Central memory CD8-positive, alpha-beta T cell (primary cell): ENCODE data around the gene HOXC11.

ENCODE experiments used
- ATAC-seq: fragments of 150-1000 bp; cut with Tn5 transposase; replicated peaks from 2 replicates; pipeline ENCODE4 v1.10.0; 2022; ENCODE audit warnings: mild to moderate bottlenecking, moderate FRiP score, moderate number of reproducible peaks; ENCODE audit not compliant: poor library complexity, severe bottlenecking; ENCODE audit errors: extremely low read depth
- DNase-seq, 2 donors: peaks; one replicate each; pipeline ENCODE4 v3.0.0; 2021; ENCODE audit warnings: low spot score in 2 of 2
- H3K27ac Mint-ChIP-seq: one replicate; pipeline ENCODE4 v1.8.0; 2022; ENCODE audit warnings: low read depth, mild to moderate bottlenecking, moderate library complexity, mixed read lengths
- H3K27me3 Mint-ChIP-seq: one replicate; pipeline ENCODE4 v1.8.0; 2022; ENCODE audit warnings: mixed read lengths
- H3K36me3 Mint-ChIP-seq: one replicate; pipeline ENCODE4 v1.8.0; 2022; ENCODE audit warnings: mild to moderate bottlenecking, moderate library complexity, mixed read lengths; ENCODE audit not compliant: insufficient read depth
- H3K4me1 Mint-ChIP-seq: one replicate; pipeline ENCODE4 v1.8.0; 2022; ENCODE audit warnings: mixed read lengths
- H3K4me3 Mint-ChIP-seq: one replicate; pipeline ENCODE4 v1.8.0; 2022; ENCODE audit warnings: mild to moderate bottlenecking, moderate library complexity, mixed read lengths
- H3K9me3 Mint-ChIP-seq: one replicate; pipeline ENCODE4 v1.8.0; 2022; ENCODE audit warnings: mixed read lengths

Gene HOXC11

DNA sequence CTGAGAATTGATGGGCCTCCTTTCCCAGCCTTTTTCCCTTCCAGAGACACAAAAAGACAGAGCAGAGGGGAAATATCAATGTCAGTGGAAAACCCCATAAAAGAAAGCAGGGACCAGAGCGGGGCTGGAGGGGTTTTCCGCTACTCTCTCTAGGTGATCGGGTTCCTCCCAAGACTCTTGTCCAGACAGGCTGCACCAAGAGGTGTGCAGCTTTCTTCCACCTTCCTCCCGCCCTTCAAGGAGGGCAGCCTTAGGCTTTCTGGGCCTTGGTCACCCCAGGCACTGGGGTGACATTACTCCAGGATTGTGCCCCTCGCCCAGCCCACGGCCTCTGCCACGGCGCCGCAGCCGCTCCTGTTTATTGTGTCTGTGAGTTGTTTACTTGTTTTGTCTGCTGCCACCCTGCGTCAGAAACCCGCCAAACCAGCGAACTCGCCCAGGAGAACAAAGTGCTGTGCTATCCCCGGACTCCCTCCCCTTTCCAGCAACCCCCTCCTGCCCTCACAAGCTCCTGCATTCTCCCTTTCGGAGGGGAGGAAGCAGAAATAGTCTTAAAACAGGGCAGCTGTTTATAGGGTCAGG lies 48.6 kb downstream of the HOXC11 start:
- H3K4me3 Mint-ChIP-seq = no peak overlapping the region
- no peak for ATAC-seq

DNA sequence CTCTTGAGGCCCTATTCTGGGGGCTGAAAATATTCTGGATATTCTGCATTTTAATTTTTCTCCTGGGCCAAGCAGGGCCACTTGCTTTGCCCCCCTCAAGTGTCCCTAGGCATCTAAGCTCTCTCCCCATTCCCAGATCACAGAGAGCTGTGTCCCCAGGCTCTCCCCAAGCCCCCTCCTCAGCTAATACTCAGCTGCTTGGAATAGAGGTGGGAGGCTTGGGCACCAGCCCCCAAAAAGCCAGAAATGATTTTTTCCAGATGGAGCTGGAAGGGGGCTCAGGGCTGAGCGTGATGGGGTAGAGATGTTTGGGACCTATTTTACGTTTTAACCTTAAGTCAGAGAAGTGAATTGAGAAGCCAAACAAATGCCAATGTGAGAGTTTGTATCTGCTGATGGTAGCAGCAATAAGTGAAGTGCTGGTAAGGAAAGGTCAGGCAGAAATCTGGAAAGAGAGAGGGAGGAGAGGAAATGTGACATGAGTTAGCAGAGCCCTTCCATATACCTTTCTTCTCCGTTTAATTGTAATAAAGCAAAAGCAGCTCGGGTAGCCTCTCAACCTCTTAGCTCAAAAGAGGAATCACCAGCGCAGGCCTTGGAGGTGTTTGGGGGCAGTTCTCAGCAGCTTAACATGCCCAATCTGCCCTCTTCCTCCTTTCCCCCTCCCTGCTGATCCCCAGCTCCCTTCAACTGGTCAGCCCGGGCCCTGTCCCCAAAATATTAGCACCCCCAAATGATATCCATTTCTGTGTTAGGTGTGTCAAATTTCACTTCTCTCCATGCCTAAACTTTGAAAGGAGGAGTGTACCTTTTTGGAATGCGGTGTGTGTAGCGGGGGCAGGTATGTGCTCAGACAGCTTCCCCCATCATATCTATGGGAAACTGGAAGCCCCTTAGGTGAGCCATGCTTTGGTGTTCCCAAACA lies 50.3 kb downstream of the HOXC11 start:
- no peak for ATAC-seq
- no peaks in the 10 kb centered on the region for H3K9me3 Mint-ChIP-seq
- DNase-seq = no peak
- peaks cover 73% of the 10 kb centered on the region for H3K27me3 Mint-ChIP-seq
- peaks cover 1% of the 10 kb centered on the region for H3K36me3 Mint-ChIP-seq
- peaks cover 9% of the 10 kb centered on the region for H3K4me1 Mint-ChIP-seq
- no peak overlapping the region for H3K27ac Mint-ChIP-seq
- no peak overlapping the region for H3K4me3 Mint-ChIP-seq

More for the DNA sequence above, 48.6 kb downstream of the HOXC11 start:
- peaks cover 56% of the 10 kb centered on the region for H3K27me3 Mint-ChIP-seq
- no peaks in the 10 kb centered on the region for H3K9me3 Mint-ChIP-seq
- peaks cover 23% of the 10 kb centered on the region for H3K4me1 Mint-ChIP-seq
- no peak for DNase-seq
- H3K36me3 Mint-ChIP-seq = peaks cover 7% of the 10 kb centered on the region
- H3K27ac Mint-ChIP-seq = no peak overlapping the region

DNA sequence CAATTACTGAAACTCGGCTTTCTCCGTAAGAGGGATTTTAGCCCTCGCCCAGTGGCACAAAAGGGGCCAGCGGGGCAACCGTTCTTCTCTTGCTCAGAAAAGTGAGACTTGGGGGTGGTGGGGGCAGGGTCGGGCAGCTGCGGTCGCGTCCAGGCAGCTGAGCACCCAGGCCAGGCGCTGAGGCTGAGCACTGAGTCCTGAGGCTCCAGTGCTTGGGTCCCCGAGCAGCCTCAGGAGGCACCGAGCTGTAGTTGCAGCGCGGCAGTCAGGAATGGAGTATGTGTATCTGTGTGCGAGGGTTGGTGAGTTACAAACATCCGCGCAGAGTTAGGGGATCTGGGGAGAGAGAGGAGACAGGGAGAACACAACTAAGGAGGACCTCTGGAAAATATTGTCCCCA lies 51.2 kb downstream of the HOXC11 start:
- Mint-ChIP-seq H3K9me3 (no peaks in the 10 kb centered on the region), H3K27me3 (peaks cover 83% of the 10 kb centered on the region), H3K27ac (no peak overlapping the region), H3K4me1 (peaks cover 9% of the 10 kb centered on the region), H3K4me3 (no peak overlapping the region), H3K36me3 (peaks cover 1% of the 10 kb centered on the region)
- ATAC-seq = no peak
- DNase-seq = no peak

DNA sequence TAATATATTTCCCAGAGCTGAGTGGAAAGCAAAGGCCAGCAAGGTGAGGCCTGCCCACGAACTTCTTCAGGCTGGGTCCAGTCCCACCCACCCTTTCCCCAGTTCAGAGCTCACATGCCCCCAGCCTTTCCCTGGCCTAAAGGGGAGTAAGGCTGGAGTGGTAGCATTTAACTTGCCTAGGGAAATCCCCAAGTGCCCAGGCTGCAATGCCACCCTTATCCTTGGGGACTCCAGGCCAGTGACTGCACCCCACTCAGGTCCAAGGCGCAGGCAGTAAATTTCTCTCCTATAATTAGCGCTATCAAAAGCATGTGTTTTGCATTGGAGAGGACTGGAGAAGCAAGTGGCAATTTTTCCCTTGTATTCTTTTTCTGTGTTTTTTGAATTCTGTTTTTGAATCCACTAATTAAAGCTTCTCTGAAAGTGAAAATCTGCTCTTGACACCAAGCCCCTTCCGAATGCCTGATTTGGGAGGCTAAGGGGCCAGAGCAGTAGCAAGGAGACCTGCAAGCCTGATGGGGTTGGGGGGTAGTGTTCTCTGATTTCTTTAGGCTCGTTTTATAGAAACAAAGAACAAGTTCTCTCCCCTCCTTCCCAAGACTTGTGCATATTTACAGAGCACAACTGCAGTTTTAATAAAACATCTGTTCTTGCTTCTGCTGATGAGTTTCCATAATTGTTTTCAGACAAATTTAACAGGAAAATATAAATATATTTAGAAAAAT lies 51.8 kb downstream of the HOXC11 start:
- Mint-ChIP-seq H3K27me3 (peaks cover 89% of the 10 kb centered on the region), H3K36me3 (peaks cover 1% of the 10 kb centered on the region), H3K4me1 (peaks cover 8% of the 10 kb centered on the region), H3K4me3 (no peak overlapping the region), H3K27ac (no peak overlapping the region), H3K9me3 (no peaks in the 10 kb centered on the region)
- DNase-seq = no peak
- no peak for ATAC-seq

DNA sequence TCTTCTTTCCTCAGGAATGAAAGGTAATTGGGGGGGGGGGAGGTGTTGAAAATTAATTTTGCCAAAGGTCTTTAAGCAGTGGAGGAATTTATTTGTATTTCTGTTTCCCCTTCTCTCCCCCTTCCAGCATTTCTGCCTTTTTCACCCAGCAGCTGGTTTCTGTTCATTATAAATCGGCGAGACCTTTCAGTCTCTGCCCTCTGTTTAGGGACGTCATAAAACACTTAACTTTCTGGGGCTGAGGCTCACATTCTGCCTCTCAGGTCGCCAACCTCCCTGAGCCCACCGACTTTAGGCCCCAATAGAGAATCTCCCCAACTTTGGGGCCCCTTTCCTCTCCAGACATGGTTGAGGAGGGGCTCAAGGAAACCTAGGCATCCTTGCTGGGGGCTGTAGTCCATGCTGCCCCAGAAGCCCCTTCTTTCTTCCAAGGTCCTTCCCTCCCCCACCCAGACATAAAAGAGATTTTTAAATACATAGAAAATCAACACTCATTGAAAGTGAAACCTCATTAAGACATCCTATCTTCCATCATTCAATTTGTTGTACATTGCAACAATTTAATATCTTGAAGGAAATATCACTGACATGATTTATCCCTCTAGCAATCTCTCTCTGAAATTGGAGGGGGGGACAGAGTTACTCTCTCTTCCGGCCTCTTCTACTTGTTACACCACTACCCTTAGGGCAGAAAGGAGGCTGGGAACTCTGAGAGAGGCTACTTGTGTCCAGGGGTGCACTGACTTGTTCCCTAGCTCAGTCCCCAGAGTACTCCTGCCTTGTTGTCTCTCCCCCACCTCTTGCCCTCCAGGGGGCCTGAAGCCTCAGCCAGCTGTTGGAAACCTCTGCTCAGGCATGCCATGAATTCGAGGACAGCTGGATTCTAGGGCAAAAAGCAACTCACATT lies 52.8 kb downstream of the HOXC11 start:
- no peak for DNase-seq
- H3K27ac Mint-ChIP-seq = no peak overlapping the region
- no peak for ATAC-seq
- H3K4me3 Mint-ChIP-seq = no peak overlapping the region
- no peaks in the 10 kb centered on the region for H3K36me3 Mint-ChIP-seq
- H3K4me1 Mint-ChIP-seq = peaks cover 4% of the 10 kb centered on the region
- H3K9me3 Mint-ChIP-seq = no peaks in the 10 kb centered on the region
- H3K27me3 Mint-ChIP-seq = peaks cover 99% of the 10 kb centered on the region

DNA sequence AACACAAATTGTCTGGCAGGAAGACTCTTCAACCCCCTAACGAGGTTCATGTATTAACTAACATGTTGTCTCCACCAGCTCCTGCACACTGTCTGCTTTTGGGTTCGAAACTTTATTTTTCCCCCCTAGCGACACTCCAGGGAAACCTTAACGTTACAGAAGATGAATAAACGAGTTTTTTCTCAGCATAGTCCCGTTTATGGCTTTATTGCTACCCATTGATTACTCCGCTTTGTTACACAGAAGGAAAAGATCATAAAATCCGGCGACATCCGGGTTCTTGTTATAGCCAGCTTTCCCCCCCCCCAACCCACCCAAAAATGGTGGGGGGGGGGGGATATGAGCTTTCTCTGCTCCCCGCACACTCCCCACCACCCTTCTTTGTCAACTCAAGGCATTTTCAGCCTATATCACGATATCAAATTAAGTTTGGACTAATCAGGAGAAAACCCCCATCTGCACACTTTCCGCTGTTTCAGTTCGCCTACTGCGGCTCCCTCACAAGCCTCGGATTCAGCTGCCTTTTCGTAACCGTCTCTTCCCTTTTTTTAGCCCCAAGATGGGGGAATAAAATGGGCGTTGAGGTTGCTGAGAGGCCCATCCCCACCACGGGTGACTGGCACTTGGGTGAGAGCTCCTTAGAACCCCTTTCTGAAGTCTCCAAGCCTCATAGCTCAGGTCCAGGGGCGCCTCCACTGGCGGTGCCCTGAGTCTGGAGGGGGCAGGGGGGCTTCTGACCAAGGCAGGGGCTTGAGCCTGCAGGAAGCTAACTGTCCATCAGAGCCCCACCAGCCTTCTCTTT lies 53.9 kb downstream of the HOXC11 start:
- H3K4me3 Mint-ChIP-seq = no peak overlapping the region
- H3K27me3 Mint-ChIP-seq = peaks cover 99% of the 10 kb centered on the region
- H3K27ac Mint-ChIP-seq = no peak overlapping the region
- no peak for DNase-seq
- ATAC-seq = no peak
- peaks cover 2% of the 10 kb centered on the region for H3K36me3 Mint-ChIP-seq
- no peaks in the 10 kb centered on the region for H3K9me3 Mint-ChIP-seq
- peaks cover 4% of the 10 kb centered on the region for H3K4me1 Mint-ChIP-seq
